Breast epithelium (tissue), 3 donors: ENCODE results near the gene ZC3H12D.

Experiments used
- POLR2A ChIP-seq: fragments of 450-650 bp; IDR thresholded peaks from one replicate; pipeline ENCODE4 v1.6.1; 2016; ENCODE audit warnings: antibody characterized with exemption, mild to moderate bottlenecking, moderate library complexity
- POLR2AphosphoS5 ChIP-seq, 3 donors: sonication (generic); formaldehyde crosslinking; IDR thresholded peaks; one replicate each; pipeline ENCODE4 v1.6.1; 2017; ENCODE audit warnings: antibody characterized with exemption in 3 of 3
- TF ChIP-seq, protein P1 (sequence below), 3 donors: fragments of 450-650 bp; IDR thresholded peaks; one replicate each; pipeline ENCODE4 v1.5.1; 2016 to 2017; ENCODE audit warnings: antibody characterized with exemption in 3 of 3, mild to moderate bottlenecking in 3 of 3, moderate library complexity in 3 of 3

DNA sequence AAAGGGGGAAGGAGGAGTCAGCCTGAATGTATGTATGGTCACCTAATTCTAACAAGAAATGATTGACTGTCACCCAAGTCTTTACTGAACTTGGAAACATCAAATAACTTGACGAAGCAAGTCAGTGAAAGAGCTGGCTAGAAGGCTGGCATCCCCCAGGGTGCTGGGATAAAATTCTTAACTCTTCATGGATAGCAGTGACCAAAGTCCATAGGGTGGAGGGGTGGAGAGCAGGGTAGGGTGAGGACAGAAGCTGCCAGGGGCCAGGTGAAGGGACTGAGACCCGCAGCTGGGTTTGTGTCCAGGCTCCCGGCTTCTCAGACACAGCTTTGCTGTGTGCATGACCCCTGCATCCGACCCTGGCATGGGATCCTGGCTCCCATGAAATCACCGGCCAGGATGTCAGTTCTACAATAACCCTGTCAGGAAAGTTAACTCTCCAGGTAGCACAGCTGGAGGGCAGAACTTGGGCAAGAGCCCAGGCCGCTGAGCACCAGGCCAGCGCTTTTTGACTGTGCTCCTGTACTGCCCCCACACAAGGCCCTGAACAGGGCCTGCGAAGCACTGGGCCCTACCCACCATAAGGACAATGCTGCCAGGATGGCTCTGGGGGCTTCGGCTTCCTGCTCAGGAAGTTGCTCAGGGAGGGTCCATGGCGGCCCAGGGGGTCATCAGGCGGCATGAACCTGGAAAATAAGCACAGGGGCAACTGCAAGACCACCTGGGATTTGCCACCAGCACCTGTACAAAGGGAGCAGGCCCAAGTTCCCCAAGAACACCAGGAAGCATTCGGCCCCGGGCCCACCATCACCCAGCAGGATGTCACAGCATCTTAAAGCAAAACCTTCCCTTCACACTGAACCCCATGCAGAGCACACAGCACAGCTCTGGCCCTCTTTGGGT, 32.5 kb downstream of the ZC3H12D start:
- TF ChIP-seq, protein P1, sequence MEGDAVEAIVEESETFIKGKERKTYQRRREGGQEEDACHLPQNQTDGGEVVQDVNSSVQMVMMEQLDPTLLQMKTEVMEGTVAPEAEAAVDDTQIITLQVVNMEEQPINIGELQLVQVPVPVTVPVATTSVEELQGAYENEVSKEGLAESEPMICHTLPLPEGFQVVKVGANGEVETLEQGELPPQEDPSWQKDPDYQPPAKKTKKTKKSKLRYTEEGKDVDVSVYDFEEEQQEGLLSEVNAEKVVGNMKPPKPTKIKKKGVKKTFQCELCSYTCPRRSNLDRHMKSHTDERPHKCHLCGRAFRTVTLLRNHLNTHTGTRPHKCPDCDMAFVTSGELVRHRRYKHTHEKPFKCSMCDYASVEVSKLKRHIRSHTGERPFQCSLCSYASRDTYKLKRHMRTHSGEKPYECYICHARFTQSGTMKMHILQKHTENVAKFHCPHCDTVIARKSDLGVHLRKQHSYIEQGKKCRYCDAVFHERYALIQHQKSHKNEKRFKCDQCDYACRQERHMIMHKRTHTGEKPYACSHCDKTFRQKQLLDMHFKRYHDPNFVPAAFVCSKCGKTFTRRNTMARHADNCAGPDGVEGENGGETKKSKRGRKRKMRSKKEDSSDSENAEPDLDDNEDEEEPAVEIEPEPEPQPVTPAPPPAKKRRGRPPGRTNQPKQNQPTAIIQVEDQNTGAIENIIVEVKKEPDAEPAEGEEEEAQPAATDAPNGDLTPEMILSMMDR (IDR thresholded peaks at IDR 0.05) = no peak
- TF ChIP-seq POLR2A (no peak), POLR2AphosphoS5 (IDR thresholded peaks at IDR 0.05) (no peak)
